Body of pancreas (tissue), 4 donors: Measurements from ENCODE around the gene UTY.

Experiments used
- CTCF ChIP-seq, 7 experiments: fragments of 450-650 bp in 4 of 7; fragments of 200-600 bp in 3 of 7; sonication (generic) in 3 of 7; IDR thresholded peaks; one replicate each; pipeline ENCODE4 v1.5.1; 2016 to 2019; ENCODE audit warnings: antibody characterized with exemption in 7 of 7
- POLR2A ChIP-seq, 3 donors: fragments of 450-650 bp; IDR thresholded peaks; one replicate each; pipeline ENCODE4 v1.6.1; 2016; ENCODE audit warnings: antibody characterized with exemption in 3 of 3, mild to moderate bottlenecking in 2 of 3

GRCh38 chrY:13300795-13301194 lies 179.0 kb downstream of the UTY start:
- TF ChIP-seq CTCF (IDR thresholded peaks at IDR 0.05), result no peak
- no peak for TF ChIP-seq POLR2A (IDR thresholded peaks at IDR 0.05)
